Neural crest cell (in vitro differentiated cells): ENCODE measurements around the gene RACGAP1. TPM values are rescaled to one million over a fixed set of nuclear protein-coding genes. Genes with fewer than 3 reads are reported as not detected.

Source experiments
- DNase-seq: peaks from one replicate; pipeline ENCODE4 v3.0.0; 2021; ENCODE audit warnings: low read depth, mixed read lengths, low spot score
- H3K27ac Mint-ChIP-seq: one replicate; pipeline ENCODE4 v1.8.0; 2021; ENCODE audit warnings: mild to moderate bottlenecking, mixed read lengths; ENCODE audit not compliant: unreplicated experiment
- H3K27me3 Mint-ChIP-seq: 2 replicates; pipeline ENCODE4 v1.8.0; 2021; ENCODE audit warnings: low read depth, mild to moderate bottlenecking, mixed read lengths
- H3K36me3 Mint-ChIP-seq: 2 replicates; pipeline ENCODE4 v1.8.0; 2021; ENCODE audit warnings: low read depth, mild to moderate bottlenecking, mixed read lengths
- H3K4me1 Mint-ChIP-seq: 2 replicates; pipeline ENCODE4 v1.8.0; 2021; ENCODE audit warnings: mixed read lengths
- H3K4me3 Mint-ChIP-seq: one replicate; pipeline ENCODE4 v1.8.0; 2021; ENCODE audit warnings: mild to moderate bottlenecking, mixed read lengths
- H3K9me3 Mint-ChIP-seq: 2 replicates; pipeline ENCODE4 v1.8.0; 2021; ENCODE audit warnings: mixed read lengths
- CTCF ChIP-seq: fragments of 200-600 bp; sonication (generic); conservative IDR thresholded peaks from 2 replicates; pipeline ENCODE4 v1.5.0; 2021; ENCODE audit warnings: antibody characterized with exemption, mild to moderate bottlenecking
- total RNA-seq: library from RNA; stranded (reverse); gene quantifications from 2 replicates; pipeline ENCODE4 v1.2.1, GENCODE V29; 2021

The RACGAP1 gene
- total RNA-seq, 1 donor from 2014 or later = 104 TPM

DNA sequence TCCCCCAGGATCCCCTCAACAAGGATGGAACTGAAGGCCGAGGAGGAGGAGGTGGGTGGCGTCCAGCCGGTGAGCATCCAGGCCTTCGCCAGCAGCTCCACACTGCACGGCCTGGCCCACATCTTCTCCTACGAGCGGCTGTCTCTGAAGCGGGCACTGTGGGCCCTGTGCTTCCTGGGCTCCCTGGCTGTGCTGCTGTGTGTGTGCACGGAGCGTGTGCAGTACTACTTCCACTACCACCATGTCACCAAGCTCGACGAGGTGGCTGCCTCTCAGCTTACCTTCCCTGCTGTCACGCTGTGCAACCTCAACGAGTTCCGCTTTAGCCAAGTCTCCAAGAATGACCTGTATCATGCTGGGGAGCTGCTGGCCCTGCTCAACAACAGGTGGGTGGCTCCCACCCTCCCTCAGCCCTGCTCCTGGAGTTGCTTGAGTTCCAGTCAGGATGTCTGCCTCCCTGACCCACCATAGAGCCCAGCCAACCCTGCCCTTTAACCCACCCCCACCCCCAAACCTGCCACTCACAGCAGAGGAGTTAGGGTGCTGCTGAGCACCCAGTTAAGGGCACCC is 33.5 kb upstream of the RACGAP1 start:
- Mint-ChIP-seq H3K4me3 (peak overlapping the region; percentile 82), H3K27ac (no peak overlapping the region), H3K27me3 (peaks cover 22% of the 10 kb centered on the region), H3K9me3 (no peaks in the 10 kb centered on the region), H3K4me1 (peaks cover 16% of the 10 kb centered on the region), H3K36me3 (no peaks in the 10 kb centered on the region)
- DNase-seq = no peak
- no peak for TF ChIP-seq CTCF

- no peak overlapping the region for H3K27ac Mint-ChIP-seq
- no peaks in the 10 kb centered on the region for H3K36me3 Mint-ChIP-seq
- peaks cover 26% of the 10 kb centered on the region for H3K27me3 Mint-ChIP-seq
- no peak for DNase-seq
- TF ChIP-seq CTCF = no peak
- H3K4me3 Mint-ChIP-seq = peak overlapping the region; percentile 82
- H3K4me1 Mint-ChIP-seq = peaks cover 16% of the 10 kb centered on the region
- no peaks in the 10 kb centered on the region for H3K9me3 Mint-ChIP-seq
Measured at GRCh38 chr12:50057896-50058670, 32.8 kb upstream of the RACGAP1 start.

DNA sequence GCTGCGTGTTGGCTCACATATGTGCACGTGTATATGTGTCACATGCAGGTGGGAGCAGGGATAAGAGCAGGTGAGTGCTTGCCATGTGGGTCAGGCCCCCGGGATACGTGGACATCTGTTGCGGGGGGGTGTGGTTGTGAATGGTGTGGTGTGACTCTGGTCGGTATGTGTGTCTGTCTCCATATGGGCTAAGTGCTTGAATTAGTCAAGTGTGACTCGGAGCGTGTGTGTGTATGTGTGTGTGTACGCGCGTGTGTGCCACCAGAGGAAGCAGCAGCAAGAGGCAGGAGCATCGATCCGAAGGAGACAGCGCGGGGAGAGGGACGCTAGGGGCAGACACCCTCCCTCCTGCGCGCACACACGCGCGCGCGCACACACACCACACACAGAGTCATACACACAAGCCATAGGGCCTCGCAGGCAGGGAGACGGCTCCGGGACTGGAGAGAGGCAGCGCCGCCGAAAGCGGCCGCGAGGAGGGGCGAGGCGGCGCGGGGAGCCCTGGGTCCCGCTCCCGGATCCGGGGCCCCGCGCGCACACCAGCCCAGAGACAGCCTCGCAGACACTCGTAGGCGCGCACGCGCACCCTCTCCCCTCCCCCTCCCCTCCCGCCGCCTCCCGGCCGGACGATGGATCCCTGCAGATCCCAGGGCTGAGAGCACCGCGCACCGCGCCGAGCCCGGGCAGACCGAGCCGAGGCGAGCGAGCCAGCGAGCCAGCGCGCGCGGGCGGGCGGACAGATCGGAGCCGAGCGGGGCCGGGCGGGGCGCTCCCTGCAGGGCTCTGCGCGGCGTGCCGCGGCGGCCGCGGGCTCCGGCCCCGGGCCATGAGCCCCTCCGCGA is 31.9 kb upstream of the RACGAP1 start, which contains the start of gene ASIC1:
Gene ASIC1 (plus strand): TSS at position 597 of the 842 bp plus-strand sequence. CDS start 1,171 bp downstream, outside the sequence.
- Mint-ChIP-seq H3K9me3 (no peaks in the 10 kb centered on the region), H3K4me3 (peak within 1 kb of the TSS; percentile 91), H3K4me1 (peaks cover 16% of the 10 kb centered on the region), H3K36me3 (no peaks in the 10 kb centered on the region), H3K27me3 (peaks cover 35% of the 10 kb centered on the region), H3K27ac (no peak within 1 kb of the TSS)
- DNase-seq = peak; percentile 68
- TF ChIP-seq CTCF = peak; percentile 37

- DNase-seq = no peak
- TF ChIP-seq CTCF = no peak
- H3K4me3 Mint-ChIP-seq = peak overlapping the region; percentile 91
- peaks cover 41% of the 10 kb centered on the region for H3K27me3 Mint-ChIP-seq
- H3K36me3 Mint-ChIP-seq = no peaks in the 10 kb centered on the region
- H3K9me3 Mint-ChIP-seq = no peaks in the 10 kb centered on the region
- H3K27ac Mint-ChIP-seq = no peak overlapping the region
- H3K4me1 Mint-ChIP-seq = peaks cover 19% of the 10 kb centered on the region
Measured at GRCh38 chr12:50056639-50056976, 31.3 kb upstream of the RACGAP1 start.

- peak; percentile 95 for TF ChIP-seq CTCF
- H3K4me1 Mint-ChIP-seq = peaks cover 25% of the 10 kb centered on the region
- no peaks in the 10 kb centered on the region for H3K36me3 Mint-ChIP-seq
- no peak overlapping the region for H3K27ac Mint-ChIP-seq
- peak overlapping the region; percentile 91 for H3K4me3 Mint-ChIP-seq
- no peaks in the 10 kb centered on the region for H3K9me3 Mint-ChIP-seq
- peak; percentile 41 for DNase-seq
- H3K27me3 Mint-ChIP-seq = peaks cover 45% of the 10 kb centered on the region
Measured at GRCh38 chr12:50055831-50056638, 30.7 kb upstream of the RACGAP1 start.
